Uterus (tissue), 2 donors: Measurements from ENCODE around the gene EGFL6.
"Not testable (repeated sequence)": the region's sequence is repeated elsewhere in the genome, so short reads cannot be mapped to it uniquely, and the experiment has no call there.

ENCODE experiments used
- POLR2A ChIP-seq, 2 donors: fragments of 450-650 bp; IDR thresholded peaks; one replicate each; pipeline ENCODE4 v1.6.1; 2016; ENCODE audit warnings: antibody characterized with exemption in 2 of 2, mild to moderate bottlenecking in 1 of 2, moderate library complexity in 1 of 2
- TF ChIP-seq, protein P1 (sequence below), 4 experiments: fragments of 200-600 bp in 2 of 4; fragments of 450-650 bp in 2 of 4; sonication (generic) in 2 of 4; IDR thresholded peaks; one replicate each; pipeline ENCODE4 v1.5.1; 2016 to 2019; ENCODE audit warnings: antibody characterized with exemption in 4 of 4, mild to moderate bottlenecking in 2 of 4, moderate library complexity in 1 of 4

DNA sequence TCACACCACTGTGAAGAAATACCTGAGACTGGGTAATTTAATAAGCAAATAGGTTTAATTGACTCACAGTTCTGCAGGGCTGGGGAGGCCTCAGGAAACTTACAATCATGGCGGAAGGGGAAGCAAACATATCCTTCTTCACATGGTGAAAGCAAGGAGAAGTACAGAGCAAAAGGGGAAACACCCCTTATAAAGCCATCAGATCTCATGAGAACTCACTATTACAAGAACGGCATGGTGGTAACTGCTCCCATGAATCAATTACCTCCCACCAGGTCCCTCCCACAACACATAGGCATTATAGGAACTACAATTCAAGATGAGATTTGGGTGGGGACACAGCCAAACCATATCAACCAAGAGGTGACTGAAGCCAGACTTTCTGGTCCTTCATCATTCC, 78.9 kb downstream of the EGFL6 start:
- TF ChIP-seq, protein P1, sequence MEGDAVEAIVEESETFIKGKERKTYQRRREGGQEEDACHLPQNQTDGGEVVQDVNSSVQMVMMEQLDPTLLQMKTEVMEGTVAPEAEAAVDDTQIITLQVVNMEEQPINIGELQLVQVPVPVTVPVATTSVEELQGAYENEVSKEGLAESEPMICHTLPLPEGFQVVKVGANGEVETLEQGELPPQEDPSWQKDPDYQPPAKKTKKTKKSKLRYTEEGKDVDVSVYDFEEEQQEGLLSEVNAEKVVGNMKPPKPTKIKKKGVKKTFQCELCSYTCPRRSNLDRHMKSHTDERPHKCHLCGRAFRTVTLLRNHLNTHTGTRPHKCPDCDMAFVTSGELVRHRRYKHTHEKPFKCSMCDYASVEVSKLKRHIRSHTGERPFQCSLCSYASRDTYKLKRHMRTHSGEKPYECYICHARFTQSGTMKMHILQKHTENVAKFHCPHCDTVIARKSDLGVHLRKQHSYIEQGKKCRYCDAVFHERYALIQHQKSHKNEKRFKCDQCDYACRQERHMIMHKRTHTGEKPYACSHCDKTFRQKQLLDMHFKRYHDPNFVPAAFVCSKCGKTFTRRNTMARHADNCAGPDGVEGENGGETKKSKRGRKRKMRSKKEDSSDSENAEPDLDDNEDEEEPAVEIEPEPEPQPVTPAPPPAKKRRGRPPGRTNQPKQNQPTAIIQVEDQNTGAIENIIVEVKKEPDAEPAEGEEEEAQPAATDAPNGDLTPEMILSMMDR (IDR thresholded peaks at IDR 0.05), result not testable (repeated sequence)
- TF ChIP-seq POLR2A (IDR thresholded peaks at IDR 0.05), result not testable (repeated sequence)
